GM19397 (cell line): ENCODE measurements around the gene SOX6.

Source experiments
- ATAC-seq: cut with Tn5 transposase; IDR thresholded peaks from one replicate; pipeline ENCODE4 v1.9.1; 2021; ENCODE audit warnings: mild to moderate bottlenecking, moderate library complexity; ENCODE audit not compliant: unreplicated experiment

The SOX6 gene

GRCh38 chr11:16195651-16196050 is 160.7 kb downstream of the SOX6 start:
- no peak for ATAC-seq

DNA sequence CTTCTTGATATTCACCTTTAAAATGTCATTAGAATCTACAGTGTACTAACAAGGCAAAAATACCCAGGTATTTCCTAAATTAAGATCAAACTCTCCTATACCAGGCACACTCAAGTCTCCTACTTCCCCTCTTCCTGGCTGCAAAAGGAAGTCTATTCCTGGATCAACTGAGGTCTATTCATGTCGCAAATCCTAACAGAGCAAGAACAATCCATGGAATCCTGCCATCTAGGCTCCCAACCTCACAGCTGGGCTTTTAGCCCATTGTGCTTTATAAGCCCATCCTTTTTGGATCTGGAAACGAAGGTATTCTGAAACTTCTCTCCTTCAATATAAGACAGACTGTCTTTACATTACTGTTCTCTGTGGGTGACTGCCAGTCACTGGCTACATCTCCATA is 161.8 kb downstream of the SOX6 start:
- ATAC-seq = no peak

GRCh38 chr11:16193897-16194381 is 162.4 kb downstream of the SOX6 start:
- no peak for ATAC-seq

DNA sequence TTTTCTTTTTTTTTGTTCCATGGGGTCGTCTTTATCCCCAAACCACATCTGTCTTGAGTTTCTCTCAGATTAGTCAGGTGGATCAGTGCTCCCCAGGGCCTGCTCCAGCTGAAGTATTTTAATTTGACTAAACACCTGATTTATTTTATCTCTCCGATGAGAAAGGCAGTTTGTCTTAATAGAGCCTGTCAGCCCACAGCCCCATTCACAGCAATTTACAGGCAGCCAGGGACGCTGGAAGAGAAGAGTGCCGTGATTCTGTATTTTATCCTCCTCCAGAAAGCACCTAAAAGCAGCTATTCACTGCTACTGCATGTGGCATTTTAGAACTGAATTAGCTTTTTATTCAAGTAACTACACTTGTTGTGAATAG is 164.5 kb downstream of the SOX6 start:
- ATAC-seq = no peak

- no peak for ATAC-seq
These were observed 165.0 kb downstream of the SOX6 start for GRCh38 chr11:16191212-16191867.

DNA sequence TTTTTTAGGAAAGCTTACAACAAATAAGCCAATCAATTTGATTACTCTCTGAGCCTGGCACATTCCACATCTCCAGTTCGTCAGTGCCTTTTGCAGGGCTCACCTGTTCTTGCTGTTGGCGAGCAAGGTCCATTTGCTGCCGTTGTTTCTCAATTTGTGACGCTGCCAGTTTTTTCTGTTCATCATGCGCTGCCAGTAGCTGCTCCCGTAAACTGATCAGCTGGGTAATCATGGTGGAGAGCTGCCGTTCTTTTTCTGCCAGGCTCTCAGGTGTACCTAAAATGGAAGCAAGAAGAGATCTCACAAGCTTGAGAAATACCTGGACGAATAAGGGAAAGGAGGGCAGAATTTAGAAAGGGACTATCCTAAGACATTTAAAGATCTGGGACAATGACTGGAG is 169.7 kb downstream of the SOX6 start:
- ATAC-seq = no peak

DNA sequence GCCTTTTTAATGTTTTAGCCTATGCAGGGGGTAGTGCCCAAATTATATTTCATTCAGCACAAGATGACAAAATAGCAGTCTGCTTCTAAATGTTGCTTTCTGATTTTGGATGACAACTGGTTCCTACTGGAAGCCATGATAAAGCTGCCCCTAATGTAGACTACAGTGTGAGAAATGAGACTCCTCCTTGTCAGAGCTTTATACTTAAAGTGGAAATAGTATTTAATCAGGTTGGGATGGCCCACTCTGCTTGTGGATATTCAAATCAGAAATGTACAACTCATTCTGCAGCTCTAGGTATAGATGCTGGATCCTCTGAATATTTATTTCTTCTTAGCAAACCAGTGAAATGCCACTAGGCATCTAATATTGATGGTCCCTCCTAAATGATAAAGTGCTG is 171.3 kb downstream of the SOX6 start:
- no peak for ATAC-seq

- no peak for ATAC-seq
These were observed 171.8 kb downstream of the SOX6 start for GRCh38 chr11:16184588-16184987.

DNA sequence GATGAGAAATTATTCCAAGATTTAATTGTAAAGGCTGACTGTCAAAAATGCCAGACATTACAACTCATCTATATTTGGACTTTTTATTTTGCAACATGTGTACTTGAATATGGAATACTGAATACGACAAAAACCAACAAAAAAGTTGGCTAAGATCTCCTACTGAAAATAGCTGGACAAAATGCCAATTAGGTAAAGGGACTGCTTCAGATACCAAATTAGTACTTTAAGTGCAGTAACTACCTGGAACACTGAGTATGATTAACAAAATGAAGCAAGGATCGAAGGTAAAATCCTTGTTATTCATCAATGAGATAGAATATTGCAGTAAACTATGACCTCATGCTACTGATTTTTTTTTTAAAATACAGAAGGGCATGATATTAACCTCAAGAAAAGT is 173.8 kb downstream of the SOX6 start:
- no peak for ATAC-seq

- ATAC-seq = no peak
These were observed 175.5 kb downstream of the SOX6 start for GRCh38 chr11:16180868-16181267.

DNA sequence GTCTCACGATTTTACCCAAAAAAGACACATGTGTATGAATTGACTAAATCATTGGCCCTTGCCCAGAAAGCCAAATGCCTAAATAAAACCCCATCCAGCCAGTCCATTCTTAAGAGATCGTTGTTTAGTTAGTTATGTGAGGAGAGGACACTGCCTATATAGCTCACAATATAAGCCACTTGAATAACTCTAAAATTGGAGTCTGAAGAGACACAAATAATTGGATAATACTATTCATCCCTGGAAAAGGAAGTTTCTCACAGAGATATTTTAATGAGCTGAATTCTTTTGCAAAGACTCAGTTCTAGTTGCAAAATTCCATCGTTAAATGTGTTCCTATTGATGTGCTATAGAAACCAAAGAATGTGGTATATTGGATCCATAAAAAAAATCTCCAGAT is 176.7 kb downstream of the SOX6 start:
- ATAC-seq = no peak

DNA sequence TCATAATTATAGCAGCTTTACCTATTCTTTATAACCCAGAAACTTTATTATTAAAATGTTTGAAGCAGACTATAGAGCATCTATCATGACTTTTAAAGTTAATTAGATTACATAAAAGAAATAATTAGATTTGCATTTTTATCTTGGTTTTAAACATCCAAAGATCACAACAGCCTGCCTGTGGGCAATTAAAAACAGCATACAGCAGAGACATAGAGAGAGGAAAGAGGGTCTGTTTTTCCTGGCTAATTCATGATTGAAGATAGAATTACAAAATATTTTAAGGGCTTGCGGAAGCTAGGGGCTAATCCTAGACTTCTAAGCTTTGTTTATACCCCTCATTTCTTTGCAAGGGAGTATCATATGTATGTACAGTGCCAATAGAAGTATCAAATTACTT is 178.1 kb downstream of the SOX6 start:
- no peak for ATAC-seq

- no peak for ATAC-seq
These were observed 178.7 kb downstream of the SOX6 start for GRCh38 chr11:16177688-16178087.

DNA sequence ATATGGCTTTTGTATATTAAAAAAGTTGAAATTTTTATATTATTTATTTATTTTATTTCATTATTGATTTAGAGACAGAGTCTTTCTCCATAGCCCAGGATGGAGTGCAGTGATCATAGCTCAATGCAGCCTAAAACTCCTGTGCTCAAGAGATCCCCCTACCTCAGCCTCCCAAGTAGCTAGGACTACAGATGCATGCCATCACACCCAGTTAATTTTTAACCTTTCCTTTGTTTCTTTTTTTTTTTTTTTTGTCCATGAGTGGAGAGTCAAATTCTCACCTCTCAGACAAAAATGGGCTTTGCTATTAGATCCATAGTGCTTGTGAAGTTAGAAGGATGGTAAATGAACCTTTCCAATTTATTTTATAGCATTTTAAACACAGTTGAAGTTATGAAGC is 182.5 kb downstream of the SOX6 start:
- ATAC-seq = no peak

DNA sequence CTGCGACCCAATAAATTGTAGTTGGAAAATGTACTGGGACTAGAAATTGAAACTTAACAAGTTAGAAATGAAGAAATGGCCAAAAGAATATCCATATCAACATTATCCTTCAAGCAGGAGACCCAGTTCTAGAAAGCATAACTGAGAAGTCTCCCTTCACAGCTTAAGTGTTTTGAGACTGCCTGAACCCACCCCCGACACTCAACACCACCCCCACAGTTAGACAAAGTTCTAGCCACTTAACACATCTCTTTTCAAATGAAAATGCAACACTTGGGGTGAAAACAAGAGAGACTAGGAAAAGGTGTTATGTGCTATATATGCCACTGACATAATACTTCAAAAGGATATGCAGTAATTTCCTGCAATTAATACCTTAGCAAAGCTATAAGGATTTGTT is 184.5 kb downstream of the SOX6 start:
- no peak for ATAC-seq

- no peak for ATAC-seq
These were observed 186.1 kb downstream of the SOX6 start for GRCh38 chr11:16169956-16170847.

- no peak for ATAC-seq
These were observed 186.8 kb downstream of the SOX6 start for GRCh38 chr11:16169541-16169940.

GRCh38 chr11:16167706-16168487 is 188.4 kb downstream of the SOX6 start:
- ATAC-seq = no peak

- no peak for ATAC-seq
These were observed 189.8 kb downstream of the SOX6 start for GRCh38 chr11:16166571-16166970.

- ATAC-seq = no peak
These were observed 196.2 kb downstream of the SOX6 start for GRCh38 chr11:16160146-16160545.

DNA sequence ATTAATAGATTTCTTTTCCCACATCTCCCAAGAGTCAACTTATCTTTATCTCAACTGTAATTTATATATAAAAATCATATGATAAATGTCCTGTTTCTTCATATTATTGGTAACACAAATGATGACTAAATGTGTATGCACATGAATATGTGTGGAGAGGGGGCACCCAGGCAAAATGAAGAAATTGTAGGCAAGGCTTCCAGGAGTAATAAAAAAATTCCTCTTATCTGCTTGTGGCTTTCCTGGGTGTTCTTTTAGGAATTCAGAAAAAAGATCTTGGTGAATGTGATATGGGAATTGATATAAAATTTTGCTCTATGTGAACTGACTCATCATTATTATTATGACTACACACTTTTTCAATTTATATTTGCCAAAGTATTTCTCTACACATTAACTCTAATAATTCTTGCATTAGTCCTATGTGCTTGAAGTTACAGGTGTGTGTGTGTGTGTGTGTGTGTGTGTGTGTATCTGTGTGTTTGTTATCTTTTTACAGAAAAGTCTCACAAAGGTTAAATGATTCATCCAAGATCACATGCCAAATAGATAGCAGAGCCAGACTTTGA is 197.8 kb downstream of the SOX6 start:
- no peak for ATAC-seq
